ENCODE data around the gene POMT1.

GRCh38 chr9:131539223-131539923 lies 36.7 kb downstream of the POMT1 start:
- no peak for TF ChIP-seq CTCF (IDR thresholded peaks at IDR 0.05)
- no peak for TF ChIP-seq POLR2A (IDR thresholded peaks at IDR 0.05)
